HL-60 (cell line): ENCODE data around the gene SHANK3.

Experiments used
- CTCF ChIP-seq: IDR thresholded peaks from one replicate; pipeline ENCODE4 v1.5.1; 2011; ENCODE audit warnings: low read length, control low read depth, inconsistent platforms; ENCODE audit not compliant: insufficient read depth
- GABPA ChIP-seq: IDR thresholded peaks from 2 replicates; pipeline ENCODE4 v1.6.1; 2012; ENCODE audit warnings: low read depth
- POLR2AphosphoS5 ChIP-seq: IDR thresholded peaks from 2 replicates; pipeline ENCODE4 v1.6.1; 2012; ENCODE audit warnings: low read depth
- SPI1 ChIP-seq: IDR thresholded peaks from 2 replicates; pipeline ENCODE4 v1.6.1; 2012; ENCODE audit warnings: low read depth, mild to moderate bottlenecking, borderline replicate concordance
- TF ChIP-seq, protein P1 (sequence below): IDR thresholded peaks from 2 replicates; pipeline ENCODE4 v1.6.1; 2012; ENCODE audit warnings: low read depth; ENCODE audit not compliant: insufficient replicate concordance

- TF ChIP-seq POLR2AphosphoS5 = no peak
- TF ChIP-seq SPI1 = no peak
- TF ChIP-seq CTCF = no peak
- no peak for TF ChIP-seq GABPA
- TF ChIP-seq, protein P1, sequence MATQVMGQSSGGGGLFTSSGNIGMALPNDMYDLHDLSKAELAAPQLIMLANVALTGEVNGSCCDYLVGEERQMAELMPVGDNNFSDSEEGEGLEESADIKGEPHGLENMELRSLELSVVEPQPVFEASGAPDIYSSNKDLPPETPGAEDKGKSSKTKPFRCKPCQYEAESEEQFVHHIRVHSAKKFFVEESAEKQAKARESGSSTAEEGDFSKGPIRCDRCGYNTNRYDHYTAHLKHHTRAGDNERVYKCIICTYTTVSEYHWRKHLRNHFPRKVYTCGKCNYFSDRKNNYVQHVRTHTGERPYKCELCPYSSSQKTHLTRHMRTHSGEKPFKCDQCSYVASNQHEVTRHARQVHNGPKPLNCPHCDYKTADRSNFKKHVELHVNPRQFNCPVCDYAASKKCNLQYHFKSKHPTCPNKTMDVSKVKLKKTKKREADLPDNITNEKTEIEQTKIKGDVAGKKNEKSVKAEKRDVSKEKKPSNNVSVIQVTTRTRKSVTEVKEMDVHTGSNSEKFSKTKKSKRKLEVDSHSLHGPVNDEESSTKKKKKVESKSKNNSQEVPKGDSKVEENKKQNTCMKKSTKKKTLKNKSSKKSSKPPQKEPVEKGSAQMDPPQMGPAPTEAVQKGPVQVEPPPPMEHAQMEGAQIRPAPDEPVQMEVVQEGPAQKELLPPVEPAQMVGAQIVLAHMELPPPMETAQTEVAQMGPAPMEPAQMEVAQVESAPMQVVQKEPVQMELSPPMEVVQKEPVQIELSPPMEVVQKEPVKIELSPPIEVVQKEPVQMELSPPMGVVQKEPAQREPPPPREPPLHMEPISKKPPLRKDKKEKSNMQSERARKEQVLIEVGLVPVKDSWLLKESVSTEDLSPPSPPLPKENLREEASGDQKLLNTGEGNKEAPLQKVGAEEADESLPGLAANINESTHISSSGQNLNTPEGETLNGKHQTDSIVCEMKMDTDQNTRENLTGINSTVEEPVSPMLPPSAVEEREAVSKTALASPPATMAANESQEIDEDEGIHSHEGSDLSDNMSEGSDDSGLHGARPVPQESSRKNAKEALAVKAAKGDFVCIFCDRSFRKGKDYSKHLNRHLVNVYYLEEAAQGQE = no peak
These were observed 582 bp upstream of the SHANK3 start for GRCh38 chr22:50672041-50672440.
